OCI-LY1 (cell line): Measurements from ENCODE around the gene CHRM4.

Experiments
- EZH2 ChIP-seq: fragments of 200-600 bp; sonication (generic), shearing (Covaris generic); IDR thresholded peaks from 2 replicates; pipeline ENCODE4 v1.8.0; 2017; ENCODE audit warnings: borderline replicate concordance, mixed run types, mild to moderate bottlenecking, antibody characterized with exemption, low read length, moderate library complexity, mixed read lengths
- TF ChIP-seq, protein P1 (sequence below): fragments of 200-600 bp; sonication (generic), shearing (Covaris generic); IDR thresholded peaks from 2 replicates; pipeline ENCODE4 v1.5.1; 2017; ENCODE audit warnings: mild to moderate bottlenecking, antibody characterized with exemption, low read length, moderate library complexity, mixed read lengths

DNA sequence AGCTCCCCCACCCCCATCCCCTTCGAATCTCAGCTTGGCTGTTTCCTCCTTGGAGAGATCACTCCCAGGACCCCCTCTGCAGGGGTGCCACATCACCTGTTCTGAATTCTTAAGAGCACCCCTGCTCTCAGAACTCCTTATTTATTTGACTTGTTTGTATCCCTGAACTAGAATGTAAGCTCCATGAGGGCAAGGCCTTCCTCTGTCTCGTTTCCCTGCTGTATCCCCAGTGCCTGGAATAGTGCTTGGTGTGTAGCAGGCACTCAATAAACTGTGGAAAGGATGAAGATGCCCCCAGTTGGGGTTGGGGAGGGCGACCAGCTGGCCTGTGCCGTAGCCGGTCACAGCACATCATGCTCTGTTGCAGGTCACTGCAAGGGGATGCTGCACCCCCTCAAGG lies 13.7 kb downstream of the CHRM4 start:
- TF ChIP-seq EZH2 = no peak
- TF ChIP-seq, protein P1, sequence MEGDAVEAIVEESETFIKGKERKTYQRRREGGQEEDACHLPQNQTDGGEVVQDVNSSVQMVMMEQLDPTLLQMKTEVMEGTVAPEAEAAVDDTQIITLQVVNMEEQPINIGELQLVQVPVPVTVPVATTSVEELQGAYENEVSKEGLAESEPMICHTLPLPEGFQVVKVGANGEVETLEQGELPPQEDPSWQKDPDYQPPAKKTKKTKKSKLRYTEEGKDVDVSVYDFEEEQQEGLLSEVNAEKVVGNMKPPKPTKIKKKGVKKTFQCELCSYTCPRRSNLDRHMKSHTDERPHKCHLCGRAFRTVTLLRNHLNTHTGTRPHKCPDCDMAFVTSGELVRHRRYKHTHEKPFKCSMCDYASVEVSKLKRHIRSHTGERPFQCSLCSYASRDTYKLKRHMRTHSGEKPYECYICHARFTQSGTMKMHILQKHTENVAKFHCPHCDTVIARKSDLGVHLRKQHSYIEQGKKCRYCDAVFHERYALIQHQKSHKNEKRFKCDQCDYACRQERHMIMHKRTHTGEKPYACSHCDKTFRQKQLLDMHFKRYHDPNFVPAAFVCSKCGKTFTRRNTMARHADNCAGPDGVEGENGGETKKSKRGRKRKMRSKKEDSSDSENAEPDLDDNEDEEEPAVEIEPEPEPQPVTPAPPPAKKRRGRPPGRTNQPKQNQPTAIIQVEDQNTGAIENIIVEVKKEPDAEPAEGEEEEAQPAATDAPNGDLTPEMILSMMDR = no peak
